Activated naive CD8-positive, alpha-beta T cell treated with anti-CD3 and anti-CD28 coated beads for 36 hours (primary cell): ENCODE data around the gene LAMC3. TPM values are rescaled to one million over a fixed set of nuclear protein-coding genes. Genes with fewer than 3 reads are reported as not detected.
"Not testable (repeated sequence)": the region's sequence is repeated elsewhere in the genome, so short reads cannot be mapped to it uniquely, and the experiment has no call there.

Experiments used
- DNase-seq: peaks from one replicate; pipeline ENCODE4 v3.0.0; 2021
- H3K27ac Mint-ChIP-seq: one replicate; pipeline ENCODE4 v1.8.0; 2022; ENCODE audit warnings: mild to moderate bottlenecking, moderate library complexity, mixed read lengths
- H3K27me3 Mint-ChIP-seq: one replicate; pipeline ENCODE4 v1.8.0; 2022; ENCODE audit warnings: mild to moderate bottlenecking, mixed read lengths
- H3K36me3 Mint-ChIP-seq: one replicate; pipeline ENCODE4 v1.8.0; 2021; ENCODE audit warnings: mild to moderate bottlenecking, mixed read lengths
- H3K4me1 Mint-ChIP-seq: one replicate; pipeline ENCODE4 v1.8.0; 2021; ENCODE audit warnings: mixed read lengths
- H3K4me3 Mint-ChIP-seq: one replicate; pipeline ENCODE4 v1.8.0; 2022; ENCODE audit warnings: mild to moderate bottlenecking, moderate library complexity, mixed read lengths
- H3K9me3 Mint-ChIP-seq: one replicate; pipeline ENCODE4 v1.8.0; 2022; ENCODE audit warnings: mixed read lengths
- total RNA-seq, 2 experiments: library from RNA; stranded (reverse); gene quantifications; one replicate each; pipeline ENCODE4 v1.2.3, GENCODE V29; 2021

LAMC3 gene
- total RNA-seq, 2 experiments from 2014 or later, result 0.56 to 0.91 TPM

- Mint-ChIP-seq H3K27me3 (peaks cover 20% of the 10 kb centered on the region), H3K27ac (no peak overlapping the region), H3K36me3 (no peaks in the 10 kb centered on the region), H3K4me3 (no peak overlapping the region), H3K4me1 (peaks cover 6% of the 10 kb centered on the region), H3K9me3 (no peaks in the 10 kb centered on the region)
- no peak for DNase-seq
Observed at GRCh38 chr9:131100445-131100844, 91.5 kb downstream of the LAMC3 start.

- Mint-ChIP-seq H3K27ac (no peak overlapping the region), H3K27me3 (peaks cover 13% of the 10 kb centered on the region), H3K36me3 (no peaks in the 10 kb centered on the region), H3K4me3 (no peak overlapping the region), H3K9me3 (no peaks in the 10 kb centered on the region), H3K4me1 (peaks cover 3% of the 10 kb centered on the region)
- no peak for DNase-seq
Observed at GRCh38 chr9:131101207-131101964, 92.4 kb downstream of the LAMC3 start.

GRCh38 chr9:131103024-131103423, 94.0 kb downstream of the LAMC3 start:
- no peak for DNase-seq

GRCh38 chr9:131103535-131103934, 94.6 kb downstream of the LAMC3 start:
- H3K27me3 Mint-ChIP-seq, result no peaks in the 10 kb centered on the region
- no peaks in the 10 kb centered on the region for H3K36me3 Mint-ChIP-seq
- no peaks in the 10 kb centered on the region for H3K9me3 Mint-ChIP-seq
- no peak overlapping the region for H3K4me3 Mint-ChIP-seq
- DNase-seq, result no peak
- H3K27ac Mint-ChIP-seq, result no peak overlapping the region
- no peaks in the 10 kb centered on the region for H3K4me1 Mint-ChIP-seq

More at GRCh38 chr9:131103024-131103423, 94.0 kb downstream of the LAMC3 start:
- Mint-ChIP-seq H3K36me3 (no peaks in the 10 kb centered on the region), H3K27ac (no peak overlapping the region), H3K4me1 (no peaks in the 10 kb centered on the region), H3K4me3 (no peak overlapping the region), H3K27me3 (peaks cover 2% of the 10 kb centered on the region), H3K9me3 (no peaks in the 10 kb centered on the region)

GRCh38 chr9:131104016-131104740, 95.2 kb downstream of the LAMC3 start:
- H3K4me1 Mint-ChIP-seq, result no peaks in the 10 kb centered on the region
- H3K36me3 Mint-ChIP-seq, result no peaks in the 10 kb centered on the region
- H3K4me3 Mint-ChIP-seq, result no peak overlapping the region
- H3K27me3 Mint-ChIP-seq, result no peaks in the 10 kb centered on the region
- H3K9me3 Mint-ChIP-seq, result no peaks in the 10 kb centered on the region
- no peak overlapping the region for H3K27ac Mint-ChIP-seq
- DNase-seq, result no peak

GRCh38 chr9:131105952-131106351, 97.0 kb downstream of the LAMC3 start:
- no peaks in the 10 kb centered on the region for H3K27me3 Mint-ChIP-seq
- no peak overlapping the region for H3K27ac Mint-ChIP-seq
- no peaks in the 10 kb centered on the region for H3K9me3 Mint-ChIP-seq
- DNase-seq, result no peak
- H3K4me3 Mint-ChIP-seq, result no peak overlapping the region
- H3K4me1 Mint-ChIP-seq, result no peaks in the 10 kb centered on the region
- H3K36me3 Mint-ChIP-seq, result no peaks in the 10 kb centered on the region

GRCh38 chr9:131107760-131108159, 98.8 kb downstream of the LAMC3 start:
- no peaks in the 10 kb centered on the region for H3K4me1 Mint-ChIP-seq
- no peaks in the 10 kb centered on the region for H3K27me3 Mint-ChIP-seq
- no peaks in the 10 kb centered on the region for H3K36me3 Mint-ChIP-seq
- no peak overlapping the region for H3K27ac Mint-ChIP-seq
- no peak overlapping the region for H3K4me3 Mint-ChIP-seq
- H3K9me3 Mint-ChIP-seq, result no peaks in the 10 kb centered on the region
- DNase-seq, result no peak

GRCh38 chr9:131111186-131111853, 102.3 kb downstream of the LAMC3 start:
- DNase-seq, result no peak
- H3K27ac Mint-ChIP-seq, result no peak overlapping the region
- H3K4me1 Mint-ChIP-seq, result no peaks in the 10 kb centered on the region
- H3K9me3 Mint-ChIP-seq, result no peaks in the 10 kb centered on the region
- no peaks in the 10 kb centered on the region for H3K27me3 Mint-ChIP-seq
- H3K4me3 Mint-ChIP-seq, result no peak overlapping the region
- no peaks in the 10 kb centered on the region for H3K36me3 Mint-ChIP-seq

GRCh38 chr9:131111854-131112311, 102.9 kb downstream of the LAMC3 start:
- no peak for DNase-seq
- H3K4me3 Mint-ChIP-seq, result no peak overlapping the region
- H3K27me3 Mint-ChIP-seq, result peaks cover under 1% of the 10 kb centered on the region
- no peaks in the 10 kb centered on the region for H3K4me1 Mint-ChIP-seq
- H3K27ac Mint-ChIP-seq, result no peak overlapping the region
- no peaks in the 10 kb centered on the region for H3K9me3 Mint-ChIP-seq
- no peaks in the 10 kb centered on the region for H3K36me3 Mint-ChIP-seq

- DNase-seq, result no peak
- Mint-ChIP-seq H3K4me1 (no peaks in the 10 kb centered on the region), H3K9me3 (no peaks in the 10 kb centered on the region)
Observed at GRCh38 chr9:131112374-131113154, 103.6 kb downstream of the LAMC3 start.

GRCh38 chr9:131113655-131114054, 104.7 kb downstream of the LAMC3 start:
- no peak for DNase-seq
- Mint-ChIP-seq H3K4me1 (no peaks in the 10 kb centered on the region), H3K27ac (no peak overlapping the region), H3K36me3 (no peaks in the 10 kb centered on the region), H3K4me3 (no peak overlapping the region), H3K9me3 (no peaks in the 10 kb centered on the region), H3K27me3 (peaks cover 12% of the 10 kb centered on the region)

More at GRCh38 chr9:131112374-131113154, 103.6 kb downstream of the LAMC3 start:
- H3K36me3 Mint-ChIP-seq, result no peaks in the 10 kb centered on the region
- no peak overlapping the region for H3K27ac Mint-ChIP-seq
- H3K4me3 Mint-ChIP-seq, result no peak overlapping the region
- peaks cover 5% of the 10 kb centered on the region for H3K27me3 Mint-ChIP-seq

- DNase-seq, result no peak
- Mint-ChIP-seq H3K4me3 (no peak overlapping the region), H3K4me1 (no peaks in the 10 kb centered on the region), H3K27ac (no peak overlapping the region), H3K36me3 (no peaks in the 10 kb centered on the region), H3K27me3 (peaks cover 12% of the 10 kb centered on the region), H3K9me3 (no peaks in the 10 kb centered on the region)
Observed at GRCh38 chr9:131114084-131114535, 105.1 kb downstream of the LAMC3 start.

GRCh38 chr9:131115360-131115742, 106.4 kb downstream of the LAMC3 start:
- not testable (repeated sequence) for H3K4me1 Mint-ChIP-seq, H3K9me3 Mint-ChIP-seq, H3K4me3 Mint-ChIP-seq, H3K36me3 Mint-ChIP-seq, DNase-seq, H3K27ac Mint-ChIP-seq
- H3K27me3 Mint-ChIP-seq, result peaks cover 12% of the 10 kb centered on the region

- no peak for DNase-seq
- H3K9me3 Mint-ChIP-seq, result no peaks in the 10 kb centered on the region
- H3K4me1 Mint-ChIP-seq, result no peaks in the 10 kb centered on the region
- H3K27me3 Mint-ChIP-seq, result peaks cover 12% of the 10 kb centered on the region
- H3K36me3 Mint-ChIP-seq, result no peaks in the 10 kb centered on the region
- no peak overlapping the region for H3K4me3 Mint-ChIP-seq
- no peak overlapping the region for H3K27ac Mint-ChIP-seq
Observed at GRCh38 chr9:131116281-131117120, 107.5 kb downstream of the LAMC3 start.
